GM12878 (cell line): ENCODE data around the gene HHIP. TPM values are rescaled to one million over a fixed set of nuclear protein-coding genes. Genes with fewer than 3 reads are reported as not detected.

Source experiments
- ATAC-seq: fragments of 200-7000 bp; cut with Tn5 transposase; 3 replicates; pipeline ENCODE4 v1.9.1; 2020; ENCODE audit warnings: mild to moderate bottlenecking, moderate library complexity
- BruUV-seq: library from RNA; stranded (reverse); fragments of 400-500 nt; replicated peaks from 2 replicates; lab custom pipeline; 2021; lab: Mats Ljungman, UMichigan
- CTCF ChIA-PET: fragments of 300-600 bp; sonication (Branson Sonifier 250); formaldehyde crosslinking; extraction: SDS; loops from one replicate; lab custom pipeline; 2021; ENCODE audit warnings: inconsistent platforms; lab: Yijun Ruan, JAX
- POLR2A ChIA-PET: fragments of 350-600 bp; formaldehyde crosslinking; extraction: SDS; loops from one replicate; lab custom pipeline; 2021; ENCODE audit warnings: inconsistent platforms; lab: Charles Lee
- RAD21 ChIA-PET: fragments of 300-600 bp; sonication (Branson Sonifier 250); formaldehyde crosslinking; loops from one replicate; lab custom pipeline; 2023; ENCODE audit warnings: antibody characterized with exemption; ENCODE audit not compliant: unreplicated experiment; lab: Charles Lee
- SMC1A ChIA-PET: fragments of 300-600 bp; sonication (Branson Sonifier 250); formaldehyde crosslinking; loops from one replicate; lab custom pipeline; 2023; ENCODE audit not compliant: unreplicated experiment, uncharacterized antibody; lab: Charles Lee
- DNase-seq: peaks from one replicate; pipeline ENCODE4 v3.0.0-alpha.2; 2011; ENCODE audit warnings: low read depth, low spot score
- FAIRE-seq: peaks from 3 replicates; lab custom pipeline; 2011; peaks lifted over from hg19 to GRCh38; lab: Jason Lieb, UNC
- H2AFZ ChIP-seq: 2 replicates; pipeline ENCODE4 v1.6.0; 2011; ENCODE audit warnings: low read depth, low read length, control low read depth; ENCODE audit not compliant: control insufficient read depth
- H3K27ac ChIP-seq: 2 replicates; pipeline ENCODE4 v1.5.1; 2011; ENCODE audit warnings: control low read depth; ENCODE audit not compliant: control insufficient read depth, insufficient read depth
- H3K27me3 ChIP-seq, 2 experiments: replicated peaks in 1 of 2; 2 replicates each; pipeline versions ENCODE4 v1.6.0 to v1.6.1; 2011; ENCODE audit warnings: low read length in 1 of 2; ENCODE audit not compliant: control insufficient read depth in 2 of 2, insufficient read depth in 2 of 2
- H3K36me3 ChIP-seq, 2 experiments: 2 replicates each; pipeline ENCODE4 v1.5.1; 2011; ENCODE audit warnings: low read length in 1 of 2; ENCODE audit not compliant: control insufficient read depth in 2 of 2, insufficient read depth in 2 of 2
- H3K4me1 ChIP-seq: 2 replicates; pipeline ENCODE4 v1.6.1; 2011; ENCODE audit warnings: mild to moderate bottlenecking, low read length, moderate library complexity, mixed read lengths; ENCODE audit not compliant: control insufficient read depth, insufficient read depth
- H3K4me2 ChIP-seq: 2 replicates; pipeline ENCODE4 v1.6.0; 2011; ENCODE audit warnings: control low read depth; ENCODE audit not compliant: control insufficient read depth, insufficient read depth
- H3K4me3 ChIP-seq: fragments of 200-600 bp; sonication (generic); 2 replicates; pipeline ENCODE4 v1.5.1; 2016
- H3K79me2 ChIP-seq: 2 replicates; pipeline ENCODE4 v1.6.0; 2011; ENCODE audit warnings: low read length; ENCODE audit not compliant: control insufficient read depth, insufficient read depth
- H3K9ac ChIP-seq: 2 replicates; pipeline ENCODE4 v1.8.0; 2011; ENCODE audit warnings: low read length, control low read depth, mixed read lengths; ENCODE audit not compliant: control insufficient read depth, insufficient read depth
- H3K9me3 ChIP-seq: replicated peaks from 3 replicates; pipeline ENCODE4 v1.5.1; 2011; ENCODE audit warnings: mild to moderate bottlenecking, low read length; ENCODE audit not compliant: control insufficient read depth, insufficient read depth
- H4K20me1 ChIP-seq: 2 replicates; pipeline ENCODE4 v1.6.0; 2011; ENCODE audit not compliant: control insufficient read depth, insufficient read depth
- CEBPB ChIP-seq, 2 experiments: fragments of 150-350 bp in 1 of 2; IDR thresholded peaks; 2 replicates each; pipeline ENCODE4 v1.6.1; 2012 to 2014; ENCODE audit warnings: low read depth in 2 of 2, low read length in 2 of 2, borderline replicate concordance in 1 of 2, inconsistent platforms in 1 of 2
- CTCF ChIP-seq, 3 experiments: IDR thresholded peaks in 2 of 3; conservative IDR thresholded peaks in 1 of 3; 2 replicates each; pipeline ENCODE4 v1.5.1; 2011; ENCODE audit warnings: low read depth in 3 of 3, low read length in 3 of 3, mild to moderate bottlenecking in 3 of 3, control low read depth in 2 of 3, moderate library complexity in 2 of 3, inconsistent platforms in 1 of 3, mixed read lengths in 1 of 3; ENCODE audit not compliant: control insufficient read depth in 2 of 3, insufficient read depth in 1 of 3; ENCODE audit errors: extremely low read depth in 1 of 3
- EZH2 ChIP-seq: IDR thresholded peaks from 2 replicates; pipeline ENCODE4 v1.6.1; 2012; ENCODE audit warnings: low read depth, mild to moderate bottlenecking, control low read depth, inconsistent platforms, low read length, borderline replicate concordance; ENCODE audit not compliant: control insufficient read depth
- HDGF ChIP-seq: fragments of 450-650 bp; IDR thresholded peaks from 2 replicates; pipeline ENCODE4 v1.6.1; 2016; ENCODE audit warnings: antibody characterized with exemption
- JUNB ChIP-seq: IDR thresholded peaks from 2 replicates; pipeline ENCODE4 v1.6.1; 2016; ENCODE audit warnings: antibody characterized with exemption, mild to moderate bottlenecking
- MYC ChIP-seq: IDR thresholded peaks from 2 replicates; pipeline ENCODE4 v1.6.1; 2011; ENCODE audit warnings: mild to moderate bottlenecking, low read length, moderate library complexity, inconsistent platforms; ENCODE audit not compliant: insufficient read depth, insufficient replicate concordance, insufficient read length, severe bottlenecking
- NFXL1 ChIP-seq: fragments of 450-650 bp; IDR thresholded peaks from 2 replicates; pipeline ENCODE4 v1.6.1; 2017; ENCODE audit warnings: antibody characterized with exemption, mild to moderate bottlenecking, borderline replicate concordance
- NRF1 ChIP-seq: conservative IDR thresholded peaks from 2 replicates; pipeline ENCODE4 v1.6.1; 2011; ENCODE audit warnings: mild to moderate bottlenecking, low read depth, low read length, improper control_type of control experiment
- PKNOX1 ChIP-seq: fragments of 450-650 bp; IDR thresholded peaks from 2 replicates; pipeline ENCODE4 v1.6.1; 2016; ENCODE audit warnings: mild to moderate bottlenecking
- POLR2AphosphoS2 ChIP-seq: IDR thresholded peaks from 2 replicates; pipeline ENCODE4 v1.6.1; 2011; ENCODE audit warnings: low read depth, mild to moderate bottlenecking, low read length, improper control_type of control experiment, moderate library complexity
- RAD21 ChIP-seq: IDR thresholded peaks from 2 replicates; pipeline ENCODE4 v1.6.1; 2011; ENCODE audit warnings: mild to moderate bottlenecking, low read depth, low read length, moderate library complexity; ENCODE audit not compliant: insufficient read depth
- RFX5 ChIP-seq: IDR thresholded peaks from 2 replicates; pipeline ENCODE4 v1.6.1; 2011; ENCODE audit warnings: low read depth, low read length, improper control_type of control experiment
- RUNX3 ChIP-seq: IDR thresholded peaks from 2 replicates; pipeline ENCODE4 v1.6.1; 2012; ENCODE audit warnings: low read length, inconsistent platforms
- TCF12 ChIP-seq: IDR thresholded peaks from 2 replicates; pipeline ENCODE4 v1.6.1; 2011; ENCODE audit warnings: low read depth, mild to moderate bottlenecking, low read length
- ZNF24 ChIP-seq: fragments of 450-650 bp; IDR thresholded peaks from 2 replicates; pipeline ENCODE4 v1.6.1; 2017; ENCODE audit warnings: antibody characterized with exemption, mild to moderate bottlenecking
- WGBS: methylation state at CpG from one replicate; pipeline ENCODE4 v1.1.6; 2016; ENCODE audit warnings: low lambda C conversion rate; ENCODE audit not compliant: insufficient replicate concordance, insufficient coverage; ENCODE audit errors: missing lambda C conversion rate; 5-methylcytosine and 5-hydroxymethylcytosine counted together
- in situ Hi-C: fragments of 300-500 bp; cut with MboI; formaldehyde crosslinking; loops from 9 replicates; pipeline ENCODE4 v1.14.3; 2018; ENCODE audit warnings: mixed read lengths
- intact Hi-C: fragments of 100-400 bp; cut with micrococcal nuclease; formaldehyde crosslinking; loops from one replicate; pipeline ENCODE4 v1.14.2; 2022; ENCODE audit not compliant: unreplicated experiment
- polyA plus RNA-seq, 11 experiments: library from polyadenylated mRNA; depleted of rRNA in 4 of 11; unstranded in 6 of 11; stranded (reverse) in 5 of 11; fragments of >200 nt; fragmentation: Nextera tagmentation in 4 of 11; fragmentation: Illumina TruSeq in 1 of 11; extraction: Ambion mirVana in 4 of 11; extraction: Trizol in 1 of 11; gene quantifications; 1 replicate in 1 of 11; 2 replicates in 10 of 11; pipeline versions ENCODE4 v1.2.1 to v1.2.3, GENCODE V29; 2011 to 2016; ENCODE audit warnings: inconsistent platforms in 2 of 11, missing spikeins in 2 of 11, low read depth in 1 of 11
- total RNA-seq, 4 experiments: library from RNA; depleted of rRNA in 3 of 4; stranded (reverse); fragments of >200 nt in 3 of 4; fragmentation: Illumina TruSeq in 1 of 4; extraction: Trizol in 1 of 4; gene quantifications; 2 replicates each; pipeline versions ENCODE4 v1.2.1 to v1.2.3, GENCODE V29; 2013 to 2021
- TF ChIP-seq, protein P1 (sequence below): fragments of 150-350 bp; IDR thresholded peaks from 2 replicates; pipeline ENCODE4 v1.6.1; 2014; ENCODE audit warnings: mild to moderate bottlenecking, low read depth, low read length
- TF ChIP-seq, protein P2 (sequence below): fragments of 450-650 bp; IDR thresholded peaks from 2 replicates; pipeline ENCODE4 v1.6.1; 2017; ENCODE audit warnings: low read depth, mild to moderate bottlenecking, moderate library complexity

Gene HHIP
- total and polyA plus RNA-seq, 10 of the 15 experiments (the other 5 are each of a cell fraction or from before 2014, with no cell fraction given) = 0.06 to 0.56 (median 0.24) TPM; not detected in 1

DNA sequence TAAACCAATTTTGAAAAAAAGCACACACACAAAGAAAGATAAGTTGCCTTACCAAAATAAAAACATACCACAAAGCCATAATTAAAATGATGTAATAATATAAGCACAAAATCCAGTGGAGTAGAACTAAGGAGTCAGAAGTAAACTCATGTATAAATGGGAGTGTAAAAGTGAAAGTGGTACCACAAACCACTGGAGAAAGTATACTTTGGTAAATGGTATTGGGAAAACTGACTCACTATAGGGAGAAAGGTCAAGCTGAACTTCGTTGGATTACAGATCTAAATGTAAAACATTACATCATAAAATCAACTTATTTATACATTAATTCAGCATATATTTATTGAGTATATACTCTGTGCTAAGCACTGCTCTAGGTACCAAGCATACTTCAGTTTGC is 46.3 kb upstream of the HHIP start:
- ChIA-PET CTCF (no interaction called here), SMC1A (interaction anchor here (1.7 kb wide), 1 partner anchor 26 kb away, joined by 3 read pairs; no protein-coding TSS in a partner anchor), POLR2A (no interaction called here), RAD21 (no interaction called here)
- in situ Hi-C loops = no loop called here
- FAIRE-seq = no peak
- no TSS peak for BruUV-seq
- Histone ChIP-seq H3K4me1 (no peaks in the 10 kb centered on the region), H3K27ac (no peak overlapping the region), H3K27me3 (no peaks in the 10 kb centered on the region; a peak in 1 of 4 replicates), H3K9ac (no peak overlapping the region), H2AFZ (no peak overlapping the region), H3K79me2 (no peaks in the 10 kb centered on the region), H4K20me1 (no peaks in the 10 kb centered on the region), H3K36me3 (no peaks in the 10 kb centered on the region), H3K4me2 (no peak overlapping the region), H3K4me3 (no peak overlapping the region), H3K9me3 (no peaks in the 10 kb centered on the region)
- DNase-seq = no peak
- intact Hi-C loops = no loop called here
- 0% methylated on average over 1 of the region's 1 CpG for WGBS
- no peak for ATAC-seq
- TF ChIP-seq MYC (no peak), CTCF (IDR thresholded peaks at IDR 0.05 in 2 of 3, conservative IDR thresholded peaks at IDR 0.05 in 1 of 3; ENCODE audit: control insufficient read depth in 2 of 3, extremely low read depth in 1 of 3, insufficient read depth in 1 of 3, low read depth in 3 of 3, low read length in 3 of 3) (no peak), NRF1 (no peak), PKNOX1 (no peak), ZNF24 (no peak), POLR2AphosphoS2 (no peak), CEBPB (IDR thresholded peaks at IDR 0.05; ENCODE audit: borderline replicate concordance in 1 of 2, low read depth in 2 of 2, low read length in 2 of 2) (no peak), RAD21 (no peak), NFXL1 (no peak), HDGF (no peak), RFX5 (no peak), JUNB (no peak), EZH2 (no peak), TCF12 (no peak), RUNX3 (no peak)
- TF ChIP-seq, protein P1, sequence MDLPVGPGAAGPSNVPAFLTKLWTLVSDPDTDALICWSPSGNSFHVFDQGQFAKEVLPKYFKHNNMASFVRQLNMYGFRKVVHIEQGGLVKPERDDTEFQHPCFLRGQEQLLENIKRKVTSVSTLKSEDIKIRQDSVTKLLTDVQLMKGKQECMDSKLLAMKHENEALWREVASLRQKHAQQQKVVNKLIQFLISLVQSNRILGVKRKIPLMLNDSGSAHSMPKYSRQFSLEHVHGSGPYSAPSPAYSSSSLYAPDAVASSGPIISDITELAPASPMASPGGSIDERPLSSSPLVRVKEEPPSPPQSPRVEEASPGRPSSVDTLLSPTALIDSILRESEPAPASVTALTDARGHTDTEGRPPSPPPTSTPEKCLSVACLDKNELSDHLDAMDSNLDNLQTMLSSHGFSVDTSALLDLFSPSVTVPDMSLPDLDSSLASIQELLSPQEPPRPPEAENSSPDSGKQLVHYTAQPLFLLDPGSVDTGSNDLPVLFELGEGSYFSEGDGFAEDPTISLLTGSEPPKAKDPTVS = no peak
- TF ChIP-seq, protein P2, sequence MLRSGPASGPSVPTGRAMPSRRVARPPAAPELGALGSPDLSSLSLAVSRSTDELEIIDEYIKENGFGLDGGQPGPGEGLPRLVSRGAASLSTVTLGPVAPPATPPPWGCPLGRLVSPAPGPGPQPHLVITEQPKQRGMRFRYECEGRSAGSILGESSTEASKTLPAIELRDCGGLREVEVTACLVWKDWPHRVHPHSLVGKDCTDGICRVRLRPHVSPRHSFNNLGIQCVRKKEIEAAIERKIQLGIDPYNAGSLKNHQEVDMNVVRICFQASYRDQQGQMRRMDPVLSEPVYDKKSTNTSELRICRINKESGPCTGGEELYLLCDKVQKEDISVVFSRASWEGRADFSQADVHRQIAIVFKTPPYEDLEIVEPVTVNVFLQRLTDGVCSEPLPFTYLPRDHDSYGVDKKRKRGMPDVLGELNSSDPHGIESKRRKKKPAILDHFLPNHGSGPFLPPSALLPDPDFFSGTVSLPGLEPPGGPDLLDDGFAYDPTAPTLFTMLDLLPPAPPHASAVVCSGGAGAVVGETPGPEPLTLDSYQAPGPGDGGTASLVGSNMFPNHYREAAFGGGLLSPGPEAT = no peak
